Mesenteric fat pad (tissue), 1 donor: ENCODE results near the gene PERCC1. TPM values are rescaled to one million over a fixed set of nuclear protein-coding genes. Genes with fewer than 3 reads are reported as not detected.
"Not testable (repeated sequence)": the region's sequence is repeated elsewhere in the genome, so short reads cannot be mapped to it uniquely, and the experiment has no call there.

Experiments used
- DNase-seq: peaks from one replicate; pipeline ENCODE4 v3.0.0-alpha.2; 2020; ENCODE audit warnings: low spot score
- total RNA-seq: library from RNA; stranded (reverse); fragmentation: NEBNext Ultra II Directional; extraction: Animal tissue kit (Norgen Biotek cat#: 25700); gene quantifications from one replicate; pipeline ENCODE4 v1.2.1, GENCODE V29; 2021
- donor health status: DM: yes; HTN: yes; CAD: no.

PERCC1 gene
- total RNA-seq, 1 donor from 2014 or later, result 0.35 TPM

DNA sequence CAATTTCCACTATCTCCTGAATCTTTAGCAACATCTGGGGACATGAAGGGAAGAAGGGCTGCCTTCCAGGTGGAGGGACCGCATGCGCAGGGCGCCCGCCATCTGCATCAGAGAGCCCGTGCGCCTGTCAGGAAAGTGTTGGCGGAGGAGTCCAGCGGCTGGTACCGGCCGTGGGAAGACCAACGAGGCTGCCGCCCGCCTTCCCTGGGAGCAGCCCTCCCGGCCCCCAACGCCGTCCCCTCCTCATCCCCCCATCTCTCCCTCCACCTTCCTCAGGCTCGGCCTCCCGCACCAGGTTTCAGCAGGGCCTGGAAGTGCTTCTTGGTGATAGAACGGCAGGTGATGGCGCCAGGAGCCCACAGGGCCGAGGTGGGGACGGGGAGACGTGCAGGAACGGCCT is 35.2 kb downstream of the PERCC1 start:
- DNase-seq, result no peak

DNA sequence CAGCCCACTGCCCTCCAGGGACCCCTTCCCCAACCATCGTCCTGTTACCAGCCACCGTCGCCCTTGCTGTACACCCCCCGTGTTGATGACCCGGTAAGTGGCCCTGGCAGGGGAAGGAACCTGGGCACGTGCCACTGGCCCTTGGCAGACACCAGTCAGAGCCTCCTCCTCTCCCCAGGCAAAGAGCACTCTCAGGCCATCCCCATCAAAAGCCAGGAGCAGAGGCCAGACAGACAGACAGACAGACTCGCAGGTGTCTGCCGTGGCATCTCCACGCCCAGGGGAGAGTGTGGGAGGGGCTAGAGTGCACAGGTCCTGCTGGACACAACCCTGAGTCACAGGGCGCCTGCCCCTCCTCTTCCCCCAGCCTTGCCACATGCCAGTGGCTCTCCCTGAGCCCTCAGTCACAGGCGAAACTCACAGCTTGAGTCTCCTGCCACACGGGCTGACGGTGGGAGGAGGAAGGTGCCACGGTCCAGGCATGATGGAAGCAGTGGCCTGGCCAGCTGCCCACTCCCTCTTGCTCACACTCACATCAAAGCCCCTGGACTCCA is 36.2 kb downstream of the PERCC1 start:
- no peak for DNase-seq

DNA sequence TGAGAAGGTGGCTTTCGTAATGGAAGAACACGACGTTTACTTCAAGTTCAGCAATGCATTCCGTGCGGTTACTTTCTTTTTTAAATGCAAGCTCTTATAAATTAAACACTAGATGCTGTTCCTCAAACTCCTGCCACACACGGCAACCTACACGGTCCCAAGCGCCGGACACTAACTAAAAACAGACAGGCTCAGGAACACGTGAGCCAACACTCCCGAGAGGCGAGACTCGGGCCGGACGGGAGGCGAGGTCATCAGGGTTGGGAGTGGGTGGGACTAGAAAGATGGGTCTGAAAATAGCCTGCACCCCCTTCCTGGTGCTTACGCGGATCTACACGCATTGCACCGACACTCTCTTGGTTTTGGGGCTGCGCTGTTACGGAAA is 37.5 kb downstream of the PERCC1 start:
- no peak for DNase-seq

DNA sequence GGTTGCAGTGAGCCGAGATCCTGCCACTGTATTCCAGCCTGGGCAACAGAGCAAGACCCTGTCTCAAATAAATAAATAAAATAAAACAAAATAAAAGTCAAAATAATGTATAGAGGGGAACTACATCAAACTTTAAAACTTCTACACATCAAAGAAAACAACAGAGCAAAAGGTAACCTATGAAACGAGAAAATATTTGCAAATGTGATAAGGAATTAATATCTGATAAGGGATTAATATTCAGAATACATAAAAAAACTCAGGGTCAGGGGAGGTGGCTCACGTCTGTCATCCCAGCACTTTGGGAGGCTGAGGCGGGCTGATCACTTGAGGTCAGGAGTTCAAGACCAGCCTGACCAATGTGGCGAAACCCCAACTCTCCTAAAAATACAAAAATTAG is 38.3 kb downstream of the PERCC1 start:
- not testable (repeated sequence) for DNase-seq

DNA sequence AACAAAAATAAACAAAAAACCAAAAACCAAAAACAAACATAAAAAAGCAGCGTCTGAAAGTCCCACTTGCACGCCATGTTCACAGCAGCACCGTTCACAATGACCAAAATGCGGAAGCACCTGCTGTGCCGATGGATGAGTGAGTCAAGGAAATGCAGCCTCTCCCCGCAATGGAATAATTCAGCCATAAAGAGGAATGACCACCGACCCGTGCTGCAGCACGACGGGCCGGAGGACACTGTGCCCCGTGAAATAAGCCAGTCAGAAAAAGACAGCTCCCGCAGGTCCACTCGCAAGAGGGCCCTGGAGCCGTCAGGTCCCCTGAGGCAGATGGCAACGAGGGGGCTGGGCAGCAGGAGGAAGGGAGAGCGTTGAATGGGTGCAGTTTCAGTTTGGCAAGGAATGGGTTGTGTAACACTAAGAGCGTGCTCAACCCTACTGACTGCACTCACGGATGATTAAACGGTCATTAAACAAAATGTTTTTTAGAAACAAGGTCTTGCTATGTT is 38.9 kb downstream of the PERCC1 start:
- DNase-seq, result no peak

DNA sequence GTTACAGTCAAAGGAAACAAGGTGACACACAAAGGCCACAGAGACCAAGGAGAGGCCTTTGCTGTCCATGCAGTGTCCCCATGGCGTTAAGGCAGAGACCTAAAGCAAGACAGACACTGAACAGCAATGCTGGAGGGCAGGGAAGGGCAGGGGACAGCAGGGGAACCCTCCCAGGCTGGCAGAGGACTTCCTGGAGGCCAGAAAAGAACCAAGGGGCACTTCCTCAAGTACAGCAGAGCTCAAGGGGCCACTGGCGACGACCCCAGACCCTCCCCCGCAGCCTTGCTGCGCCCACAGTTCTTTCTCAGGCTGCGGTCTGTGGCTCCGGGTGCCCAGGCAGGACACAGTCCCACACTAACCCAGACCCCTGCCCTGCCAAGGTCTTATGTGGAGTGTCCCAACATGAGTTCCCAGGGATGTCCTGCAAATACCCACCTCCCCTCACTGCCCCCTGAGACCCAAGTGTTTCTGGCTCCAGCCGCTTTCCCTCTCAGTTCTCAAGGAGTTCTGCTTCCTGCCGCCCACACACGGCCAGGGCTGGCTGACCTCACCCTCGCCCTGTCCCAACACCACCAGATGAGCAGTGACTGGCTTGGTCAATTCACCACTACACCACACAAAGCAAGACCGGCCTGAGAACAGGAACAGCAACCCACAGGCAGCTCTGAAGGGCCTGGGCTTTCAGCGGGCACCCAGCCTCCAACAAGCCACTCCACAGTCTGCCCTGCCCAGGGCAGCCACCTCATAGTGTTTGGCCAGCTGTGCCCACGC is 39.8 kb downstream of the PERCC1 start:
- no peak for DNase-seq

DNA sequence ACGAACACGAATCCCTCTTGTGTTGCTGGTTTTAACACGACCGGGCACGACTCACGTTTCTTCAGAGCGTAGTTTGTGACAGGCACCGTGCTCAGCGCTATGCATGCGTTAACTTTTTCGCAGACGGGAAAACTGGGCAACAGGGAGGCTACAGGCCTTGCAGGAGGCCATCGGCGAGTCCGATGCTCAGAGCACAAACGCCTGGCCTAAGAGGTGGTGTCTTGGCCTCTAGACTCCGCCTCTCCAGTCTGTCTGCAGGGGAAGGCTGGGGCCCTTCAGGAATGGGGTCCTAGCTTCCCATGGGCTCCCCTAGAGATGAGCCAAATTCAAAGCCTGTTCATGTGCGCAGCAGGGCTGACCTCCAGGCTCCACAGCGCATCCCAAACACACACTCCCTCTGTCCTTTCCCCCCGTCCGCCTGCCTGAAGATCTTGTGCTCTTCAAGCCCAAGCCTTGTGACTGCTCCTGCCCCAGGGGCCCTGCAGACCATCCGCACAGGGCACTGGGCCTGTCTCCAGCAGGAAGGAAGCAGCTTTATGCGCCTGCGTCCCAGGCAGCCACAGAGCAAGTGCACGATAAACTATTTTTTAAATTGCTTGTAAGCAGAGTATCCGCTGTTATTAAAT is 40.8 kb downstream of the PERCC1 start:
- no peak for DNase-seq

DNA sequence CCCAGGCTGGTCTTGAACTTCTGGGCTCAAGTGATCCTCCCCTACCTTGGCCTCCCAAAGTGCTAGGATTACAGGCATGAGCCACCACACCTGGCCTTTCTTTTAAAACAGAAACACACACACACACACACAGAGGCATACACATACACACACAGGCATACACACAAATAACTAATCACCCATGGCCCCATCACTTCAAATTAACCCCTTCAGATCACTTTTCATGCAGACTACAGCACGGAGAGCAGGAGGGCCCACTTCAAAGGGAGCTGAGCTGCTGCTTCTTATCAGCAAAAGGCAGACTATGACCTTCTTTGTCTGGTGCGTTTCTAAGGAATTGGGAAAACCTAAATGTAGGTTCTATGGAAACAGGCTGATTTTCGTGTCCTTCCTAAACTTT is 42.1 kb downstream of the PERCC1 start:
- no peak for DNase-seq

DNA sequence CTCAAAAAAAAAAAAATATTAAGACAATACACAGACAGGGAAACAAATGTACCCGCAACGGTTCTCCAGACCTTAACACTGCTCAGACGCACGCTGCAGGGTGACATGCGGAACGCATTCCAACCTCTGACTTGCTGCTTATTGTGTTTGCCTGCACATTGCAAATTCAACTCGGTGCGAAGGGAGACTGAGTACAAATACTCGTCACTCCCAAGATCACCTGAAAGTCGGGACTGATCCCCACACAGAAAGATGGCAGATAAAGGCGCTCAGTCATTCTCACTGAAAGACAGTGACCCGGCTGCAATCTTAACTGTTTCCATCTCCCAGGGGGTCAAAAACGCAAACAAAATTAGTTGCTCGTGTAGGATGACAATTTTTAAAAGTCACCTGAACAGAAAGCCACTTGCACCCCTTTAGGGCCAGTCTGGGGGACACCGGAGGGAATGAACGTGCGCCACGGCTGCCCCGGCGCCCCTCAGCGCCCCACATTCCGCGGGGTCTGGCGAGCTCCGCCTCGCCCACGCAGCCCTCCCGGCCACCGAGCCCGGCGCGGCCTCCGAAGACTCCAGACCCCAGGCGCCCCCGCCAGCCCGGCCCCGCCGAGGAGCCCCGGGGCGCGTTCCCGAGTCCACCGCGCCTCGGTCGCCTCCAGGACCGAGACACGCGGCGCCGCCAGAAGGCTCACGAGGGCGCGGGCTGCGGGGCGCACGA is 43.4 kb downstream of the PERCC1 start:
- no peak for DNase-seq

DNA sequence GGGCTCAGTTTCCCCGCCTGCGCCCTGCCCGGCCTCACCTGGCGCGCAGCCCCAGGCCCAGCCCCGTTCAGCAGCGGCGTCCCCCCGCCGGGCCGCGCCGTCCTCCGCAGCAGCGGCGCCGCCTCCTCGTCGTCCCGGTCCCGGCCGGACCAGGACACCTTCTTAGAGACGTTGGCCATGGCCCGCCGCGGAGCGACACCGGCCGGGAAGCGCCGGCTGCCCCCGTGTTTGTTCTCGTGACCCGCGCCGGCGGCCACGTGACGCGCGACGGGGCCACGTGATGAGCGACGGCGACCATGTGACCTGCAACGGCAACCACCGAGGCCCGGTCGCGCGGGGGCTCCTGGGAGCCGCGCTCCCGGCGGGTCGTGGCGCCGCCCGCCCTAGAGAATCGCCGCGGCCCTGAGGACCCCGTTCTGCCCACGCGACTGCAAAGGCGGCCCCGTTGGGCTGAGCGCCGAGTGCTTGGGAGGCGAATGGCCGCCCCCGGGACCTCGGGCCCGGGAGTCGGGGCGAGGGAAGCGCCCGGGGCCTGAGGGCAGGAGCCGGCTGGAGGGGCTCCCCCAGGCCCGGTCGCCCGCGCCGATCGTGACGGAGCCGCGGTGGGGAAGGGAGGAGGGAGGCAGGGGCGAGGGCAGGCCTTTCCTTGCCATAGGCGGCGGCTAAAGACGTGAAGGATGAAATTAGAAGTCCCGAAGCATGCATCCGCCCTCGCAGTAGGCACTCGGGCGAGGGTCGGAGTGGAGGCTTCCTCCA is 44.1 kb downstream of the PERCC1 start, which contains the start of gene CLCN7:
TSS of gene CLCN7 (minus strand) at position 233 of the 756 bp plus-strand sequence. CDS start at position 179, 54 bp downstream.
- peak; percentile 98 for DNase-seq

DNA sequence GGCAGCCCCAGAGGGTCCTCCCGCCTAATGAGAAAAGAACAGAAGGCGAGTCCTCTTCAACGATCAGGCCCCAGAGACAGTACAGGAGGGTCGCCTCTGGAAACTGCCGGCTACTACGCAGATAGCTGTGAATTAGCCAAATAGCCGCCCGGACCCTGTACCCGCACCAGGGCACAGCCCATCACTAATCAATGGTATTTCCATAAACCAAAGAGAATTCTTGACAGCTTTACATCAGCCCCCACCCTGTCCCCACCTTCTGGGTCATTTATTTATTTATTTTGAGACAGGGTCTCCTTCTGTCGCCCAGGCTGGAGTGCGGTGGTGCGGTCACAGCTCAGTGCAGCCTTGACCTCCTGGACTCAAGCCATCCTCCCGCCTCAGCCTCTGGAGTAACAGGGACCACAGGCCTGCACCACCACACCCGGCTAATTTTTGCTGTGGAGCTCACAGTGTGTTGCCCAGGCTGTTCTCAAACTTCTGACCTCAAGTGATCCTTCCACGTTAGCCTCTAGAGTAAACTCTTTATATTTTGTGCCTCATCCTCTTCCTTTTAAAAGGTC is 44.8 kb downstream of the PERCC1 start:
- DNase-seq, result no peak

DNA sequence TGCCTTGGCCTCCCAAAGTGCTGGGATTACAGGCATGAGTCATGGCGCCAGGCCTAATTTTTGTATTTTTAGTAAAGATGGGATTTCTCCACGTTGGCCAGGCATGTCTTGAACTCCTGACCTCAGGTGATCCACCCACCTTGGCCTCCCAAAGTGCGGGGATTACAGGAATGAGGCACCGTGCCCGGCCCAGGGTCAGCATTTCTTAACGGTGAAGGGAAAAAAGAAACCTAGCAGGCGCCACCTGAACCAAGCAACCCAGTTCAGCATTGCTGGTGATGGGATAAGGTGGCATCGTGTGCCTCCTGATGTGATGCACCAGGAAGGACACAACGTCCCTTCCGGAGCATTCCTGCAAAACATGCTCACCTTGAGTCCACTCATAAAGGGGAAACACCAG is 46.2 kb downstream of the PERCC1 start:
- DNase-seq, result no peak

DNA sequence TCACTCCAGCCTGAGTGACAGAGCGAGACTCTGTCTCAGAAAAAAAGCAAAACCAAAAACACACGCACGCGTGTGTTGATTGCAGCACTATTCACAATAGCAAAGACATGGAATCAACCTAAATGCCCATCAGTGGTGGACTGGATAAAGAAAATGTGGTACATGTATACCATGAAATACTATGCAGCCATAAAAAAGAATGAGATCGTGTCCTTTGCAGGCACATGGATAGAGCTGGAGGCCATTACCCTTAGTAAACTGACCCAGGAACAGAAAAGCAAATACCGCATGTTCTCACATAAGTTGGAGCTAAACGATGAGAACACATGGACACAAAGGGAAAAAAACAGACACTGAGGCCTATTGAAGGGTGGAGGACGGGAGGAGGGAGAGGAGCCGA is 48.1 kb downstream of the PERCC1 start:
- DNase-seq, result not testable (repeated sequence)

DNA sequence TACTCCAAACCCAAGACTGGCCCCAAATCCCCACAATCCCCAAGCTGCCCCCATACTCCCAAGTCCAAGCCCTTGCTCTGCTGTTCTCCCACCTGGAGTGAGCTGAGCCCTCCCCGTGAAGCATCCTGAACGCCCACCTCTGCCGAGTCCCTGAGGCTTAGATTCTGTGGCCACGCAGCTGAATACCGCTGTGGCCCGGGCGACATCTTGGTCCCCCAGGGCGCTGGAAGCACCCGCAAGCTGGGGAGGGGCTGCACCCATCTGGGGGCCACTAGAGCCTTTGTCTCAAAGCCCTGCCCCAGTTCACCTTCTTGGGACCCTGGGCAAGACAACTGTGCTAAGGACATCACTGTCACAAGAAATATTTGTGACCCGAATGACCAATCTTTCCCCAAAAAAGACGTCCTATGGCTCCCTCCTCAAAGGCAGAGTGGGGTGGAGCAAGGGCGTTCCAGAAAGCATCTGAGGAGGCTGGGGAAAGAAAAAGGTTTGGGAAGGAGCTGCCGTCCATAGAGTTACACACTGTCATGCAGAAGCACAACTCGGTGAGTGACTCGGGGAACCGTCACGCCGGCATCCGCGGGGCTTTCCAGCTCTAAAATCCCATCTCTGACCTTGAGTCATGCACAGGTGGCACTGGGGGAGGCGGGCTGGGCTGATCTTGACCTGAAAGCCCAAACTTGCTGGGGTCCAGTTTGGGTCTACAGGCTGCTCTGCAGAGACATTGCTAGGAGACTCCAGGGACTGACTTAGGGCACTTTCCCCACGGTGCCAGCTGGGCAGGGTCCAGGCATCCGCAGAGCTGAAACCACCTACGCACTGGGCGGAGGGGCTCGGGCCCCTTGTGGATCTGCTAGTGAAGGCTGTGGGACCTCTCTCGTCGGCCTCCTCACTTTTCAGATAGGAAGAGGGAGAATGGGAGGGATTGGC is 51.3 kb downstream of the PERCC1 start:
- DNase-seq, result no peak

Other genes starting within 250 kb of the PERCC1 start
- not detected for gene TPSG1, start 205.8 kb upstream of the PERCC1 start, total RNA-seq
- 22.1 TPM for gene TPSB2, start 200.9 kb upstream of the PERCC1 start, total RNA-seq
- gene TPSAB1, start 190.4 kb upstream of the PERCC1 start, total RNA-seq, result 10.7 TPM
- not detected for gene TPSD1, start 175.0 kb upstream of the PERCC1 start, total RNA-seq
- gene UBE2I, start 121.4 kb upstream of the PERCC1 start, total RNA-seq, result 91.9 TPM
- gene BAIAP3, start 97.4 kb upstream of the PERCC1 start, total RNA-seq, result 1.3 TPM
- 58.2 TPM for gene TSR3, start 79.2 kb upstream of the PERCC1 start, total RNA-seq
- 72.1 TPM for gene GNPTG, start 79.1 kb upstream of the PERCC1 start, total RNA-seq
- 14.5 TPM for gene UNKL, start 16.4 kb upstream of the PERCC1 start, total RNA-seq
- gene UQCC4, start 10.3 kb upstream of the PERCC1 start, total RNA-seq, result 13.0 TPM
- 0.45 TPM for gene CCDC154, start 13.5 kb downstream of the PERCC1 start, total RNA-seq
- gene CLCN7, start 44.0 kb downstream of the PERCC1 start, total RNA-seq, result 80.8 TPM
- gene PTX4, start 57.9 kb downstream of the PERCC1 start, total RNA-seq, result 0.35 TPM
- gene TELO2, start 62.3 kb downstream of the PERCC1 start, total RNA-seq, result 25.7 TPM
- gene TMEM204, start 102.6 kb downstream of the PERCC1 start, total RNA-seq, result 37.2 TPM
- 12.7 TPM for gene IFT140, start 181.0 kb downstream of the PERCC1 start, total RNA-seq
- gene CRAMP1, start 181.3 kb downstream of the PERCC1 start, total RNA-seq, result 15.4 TPM
- 39.0 TPM for gene JPT2, start 247.2 kb downstream of the PERCC1 start, total RNA-seq